Aorta (tissue), 5 donors: ENCODE results near the gene ALX4. TPM values are rescaled to one million over a fixed set of nuclear protein-coding genes. Genes with fewer than 3 reads are reported as not detected.

Source experiments
- ATAC-seq: fragments of 200-7000 bp; cut with Tn5 transposase; one replicate; pipeline ENCODE4 v1.9.1; 2022; ENCODE audit warnings: moderate library complexity; ENCODE audit not compliant: low FRiP score
- DNase-seq, 2 donors: peaks; one replicate each; pipeline ENCODE4 v3.0.0-alpha.2; 2020
- H3K27ac ChIP-seq, 2 donors: one replicate each; pipeline ENCODE4 v1.5.1; 2013; ENCODE audit warnings: low read length in 2 of 2, mild to moderate bottlenecking in 2 of 2, moderate library complexity in 2 of 2, control low read depth in 1 of 2, inconsistent platforms in 1 of 2, low read depth in 1 of 2
- H3K27me3 ChIP-seq, 2 donors: one replicate each; pipeline ENCODE4 v1.6.1; 2013; ENCODE audit warnings: control low read depth in 1 of 2, low read length in 1 of 2, mild to moderate bottlenecking in 1 of 2, moderate library complexity in 1 of 2; ENCODE audit not compliant: insufficient read depth in 2 of 2, control insufficient read depth in 1 of 2
- H3K36me3 ChIP-seq, 2 donors: one replicate each; pipeline ENCODE4 v1.6.1; 2013; ENCODE audit warnings: control low read depth in 1 of 2, low read length in 1 of 2, mild to moderate bottlenecking in 1 of 2; ENCODE audit not compliant: insufficient read depth in 2 of 2, control insufficient read depth in 1 of 2
- H3K4me1 ChIP-seq, 2 donors: one replicate each; pipeline ENCODE4 v1.6.1; 2013; ENCODE audit warnings: low read length in 2 of 2, control low read depth in 1 of 2, mild to moderate bottlenecking in 1 of 2, moderate library complexity in 1 of 2; ENCODE audit not compliant: insufficient read depth in 2 of 2, control insufficient read depth in 1 of 2
- H3K4me3 ChIP-seq, 2 donors: one replicate each; pipeline ENCODE4 v1.5.1; 2013; ENCODE audit warnings: low read length in 2 of 2, control low read depth in 1 of 2, mild to moderate bottlenecking in 1 of 2
- H3K9me3 ChIP-seq: one replicate; pipeline ENCODE4 v1.6.1; 2013; ENCODE audit warnings: mild to moderate bottlenecking, low read length; ENCODE audit not compliant: control insufficient read depth
- WGBS, 2 donors: extraction: QIAGEN DNeasy Blood & Tissue Kit; methylation state at CpG; one replicate each; pipeline ENCODE4 v1.1.7; 2013; 5-methylcytosine and 5-hydroxymethylcytosine counted together
- intact Hi-C, 2 donors: fragments of 100-400 bp; cut with DNase I; formaldehyde crosslinking; loops; one replicate each; pipeline versions ENCODE4 v1.14.2 to v1.15.0; 2022
- polyA plus RNA-seq, 2 donors: library from polyadenylated mRNA; stranded (reverse); fragments of 200-250 nt; gene quantifications; one replicate each; pipeline ENCODE4 v1.2.3, GENCODE V29; 2013
- total RNA-seq, 2 donors: library from RNA; stranded (reverse); fragmentation: NEBNext Ultra II Directional; extraction: Animal tissue kit (Norgen Biotek cat#: 25700); gene quantifications; one replicate each; pipeline ENCODE4 v1.2.1, GENCODE V29; 2021
- donor health status: healthy with polysubstance abuse.
- donor health status: Bipolar disorder and iron deficiency.
- donor health status: DM: no; HTN: no; CAD: no.
- donor health status: DM: no; HTN: no; CAD: no.
- donor health status: DM: yes; HTN: yes; CAD: no.

ALX4 gene
- total and polyA plus RNA-seq, 4 donors = 0.06 to 0.13 TPM; not detected in 2

DNA sequence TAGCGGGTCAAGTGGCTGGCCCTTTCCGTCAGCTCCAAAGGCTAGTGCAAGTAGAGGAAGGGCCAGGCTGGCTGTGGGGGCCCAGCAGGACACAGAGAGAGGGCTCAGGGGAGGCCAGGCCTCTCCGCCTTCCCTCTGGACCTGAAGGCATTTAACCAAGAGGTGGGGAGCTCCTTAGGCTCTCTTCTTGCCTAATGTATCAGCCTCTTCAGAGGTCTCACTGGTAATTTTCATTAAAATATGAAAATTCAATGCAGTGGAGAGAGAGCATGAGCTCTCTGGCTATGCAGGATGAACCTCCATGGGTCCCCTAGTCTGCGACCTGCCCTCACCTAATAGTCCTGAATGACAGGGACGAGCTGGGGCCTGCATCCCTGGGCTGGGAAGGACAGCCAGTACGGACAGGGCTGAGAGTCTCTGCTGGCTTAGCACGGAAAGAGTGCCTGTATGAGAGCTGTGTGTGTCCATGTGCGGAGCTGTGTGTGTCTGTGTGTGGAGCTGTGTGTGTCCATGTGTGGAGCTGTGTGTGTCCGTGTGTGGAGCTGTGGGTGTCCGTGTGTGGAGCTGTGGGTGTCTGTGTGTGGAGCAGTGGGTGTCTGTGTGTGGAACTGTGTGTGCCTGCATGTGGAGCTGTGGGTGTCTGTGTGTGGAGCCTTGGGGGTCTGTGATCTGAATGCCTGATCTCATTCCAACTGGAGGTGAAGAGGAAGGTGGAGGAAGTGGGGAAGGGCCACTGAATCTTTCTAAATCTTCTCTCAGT is 2.4 kb downstream of the ALX4 start:
- Histone ChIP-seq H3K27me3 (no peaks in the 10 kb centered on the region), H3K4me3 (no peak overlapping the region), H3K9me3 (no peaks in the 10 kb centered on the region), H3K4me1 (no peaks in the 10 kb centered on the region), H3K27ac (no peak overlapping the region), H3K36me3 (no peaks in the 10 kb centered on the region)
- ATAC-seq (no peak), DNase-seq (no peak)
- WGBS, 2 donors = 94 to 96% methylated on average over 10 of the region's 10 CpGs
- intact Hi-C loops = no loop called here

GRCh38 chr11:44306918-44307244 is 3.1 kb downstream of the ALX4 start:
- Histone ChIP-seq H3K9me3 (no peaks in the 10 kb centered on the region), H3K27me3 (no peaks in the 10 kb centered on the region), H3K36me3 (no peaks in the 10 kb centered on the region), H3K4me1 (no peaks in the 10 kb centered on the region), H3K4me3 (no peak overlapping the region), H3K27ac (no peak overlapping the region)
- 83 to 91% methylated on average over 7 of the region's 7 CpGs for WGBS, 2 donors
- ATAC-seq = no peak
- intact Hi-C loops = no loop called here
- no peak for DNase-seq

DNA sequence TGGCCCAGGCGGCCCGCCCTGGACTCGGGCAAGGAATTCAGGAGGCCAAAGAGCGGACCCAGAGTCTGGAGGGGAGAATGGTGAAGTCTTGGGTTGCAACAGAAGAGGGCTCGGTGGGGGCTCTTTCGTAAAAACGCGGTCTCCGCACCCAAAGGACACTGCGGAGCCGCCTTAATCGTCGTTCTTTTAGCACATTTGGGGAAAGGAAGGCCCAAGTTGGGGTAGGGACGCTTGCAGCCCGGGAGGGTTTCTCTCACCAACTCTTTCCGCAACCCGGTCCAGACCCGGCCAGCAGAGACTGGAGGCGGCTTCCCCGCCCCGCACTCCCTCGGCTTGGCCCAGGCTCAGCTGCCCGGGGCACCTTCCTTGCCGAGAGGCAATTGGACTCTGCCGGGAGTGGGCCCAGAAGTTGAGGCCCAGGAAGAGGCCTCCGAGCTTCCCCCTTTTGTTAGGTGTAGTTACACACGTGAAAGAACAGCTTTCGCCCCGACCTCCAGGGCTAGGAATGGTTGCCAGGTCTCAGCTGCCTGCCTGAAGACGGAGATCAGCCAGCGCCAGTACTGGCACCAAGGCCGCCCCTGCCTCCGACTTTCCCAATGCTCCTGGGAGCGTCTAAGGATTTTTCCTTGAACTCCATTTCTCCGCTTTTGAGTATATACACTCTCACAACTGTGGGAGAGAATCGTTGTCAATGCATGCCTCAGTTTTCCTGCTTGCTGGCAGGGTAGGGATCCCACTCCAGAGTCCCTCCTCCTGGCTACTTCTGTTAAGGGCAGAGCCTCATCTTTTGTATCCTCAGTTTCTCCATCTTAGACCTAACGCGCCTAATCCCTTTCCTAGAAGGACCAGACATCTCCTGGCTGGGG is 3.7 kb downstream of the ALX4 start:
- Histone ChIP-seq H3K9me3 (no peaks in the 10 kb centered on the region), H3K4me3 (peak overlapping the region in 1 of 2 donors; percentile 19), H3K27me3 (no peaks in the 10 kb centered on the region), H3K27ac (no peak overlapping the region), H3K4me1 (no peaks in the 10 kb centered on the region), H3K36me3 (no peaks in the 10 kb centered on the region)
- 42 to 50% methylated on average over 38 of the region's 38 CpGs for WGBS, 2 donors
- intact Hi-C loops = no loop called here
- no peak for DNase-seq
- ATAC-seq = no peak

DNA sequence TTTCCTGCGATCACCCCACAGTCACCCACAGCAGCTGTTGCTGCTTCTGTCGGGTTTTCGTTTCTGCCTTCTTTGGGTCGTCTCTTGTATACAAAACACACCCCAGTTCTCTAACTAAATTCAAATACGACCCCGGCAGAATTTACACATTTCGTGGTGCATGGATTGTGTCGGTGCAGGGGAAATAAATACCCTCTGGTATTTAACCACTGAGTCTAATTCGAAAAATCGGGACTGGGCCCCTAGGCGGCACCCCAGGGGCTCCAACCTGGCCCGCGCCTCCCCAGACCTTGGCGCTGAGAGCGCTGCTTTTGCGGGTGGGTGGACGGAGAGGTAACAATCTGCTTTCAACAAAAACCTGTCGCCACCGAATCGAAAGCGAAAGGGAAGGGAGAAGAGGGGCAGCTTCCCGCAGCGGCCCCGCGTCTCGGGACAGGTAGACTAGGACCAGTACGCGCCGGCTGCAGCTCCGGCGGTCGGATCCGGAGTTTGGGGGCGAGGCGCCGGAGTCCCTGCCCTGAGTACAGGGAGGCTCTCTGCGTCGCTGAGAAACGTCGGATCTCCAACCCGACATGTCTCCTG is 4.4 kb downstream of the ALX4 start:
- H3K27ac ChIP-seq = no peak overlapping the region
- WGBS, 2 donors = 7 to 8% methylated on average over 41 of the region's 41 CpGs
- no peaks in the 10 kb centered on the region for H3K27me3 ChIP-seq
- intact Hi-C loops = no loop called here
- no peaks in the 10 kb centered on the region for H3K36me3 ChIP-seq
- H3K9me3 ChIP-seq = no peaks in the 10 kb centered on the region
- DNase-seq (no peak), ATAC-seq (no peak)
- no peaks in the 10 kb centered on the region for H3K4me1 ChIP-seq
- H3K4me3 ChIP-seq = peak overlapping the region; percentile 4 to 19

- intact Hi-C loops = no loop called here
- no peaks in the 10 kb centered on the region for H3K36me3 ChIP-seq
- DNase-seq (no peak), ATAC-seq (no peak)
- H3K9me3 ChIP-seq = no peaks in the 10 kb centered on the region
- no peak overlapping the region for H3K27ac ChIP-seq
- WGBS, 2 donors = 16 to 19% methylated on average over 10 of the region's 10 CpGs
- no peaks in the 10 kb centered on the region for H3K27me3 ChIP-seq
- no peaks in the 10 kb centered on the region for H3K4me1 ChIP-seq
- peak overlapping the region; percentile 4 to 19 for H3K4me3 ChIP-seq
Measured at GRCh38 chr11:44305026-44305469, 4.9 kb downstream of the ALX4 start.

- 7 to 8% methylated on average over 70 to 71 of the region's 71 CpGs for WGBS, 2 donors
- Histone ChIP-seq H3K4me3 (no peak overlapping the region), H3K36me3 (no peaks in the 10 kb centered on the region), H3K27ac (no peak overlapping the region), H3K9me3 (no peaks in the 10 kb centered on the region), H3K4me1 (no peaks in the 10 kb centered on the region), H3K27me3 (no peaks in the 10 kb centered on the region)
- DNase-seq = no peak
- intact Hi-C loops = no loop called here
- ATAC-seq = no peak
Measured at GRCh38 chr11:44304091-44305025, 5.6 kb downstream of the ALX4 start.

GRCh38 chr11:44303401-44303938 is 6.5 kb downstream of the ALX4 start:
- Histone ChIP-seq H3K4me1 (no peaks in the 10 kb centered on the region), H3K27me3 (no peaks in the 10 kb centered on the region), H3K27ac (no peak overlapping the region), H3K36me3 (no peaks in the 10 kb centered on the region), H3K9me3 (no peaks in the 10 kb centered on the region), H3K4me3 (no peak overlapping the region)
- DNase-seq (no peak), ATAC-seq (no peak)
- WGBS, 2 donors = 11 to 14% methylated on average over 28 of the region's 28 CpGs
- intact Hi-C loops = no loop called here
